Esophagus muscularis mucosa (tissue), 4 donors: Measurements from ENCODE around the gene CXCL13.

ENCODE experiments used
- CTCF ChIP-seq, 3 experiments: fragments of 200-600 bp in 2 of 3; fragments of 450-650 bp in 1 of 3; sonication (generic) in 2 of 3; IDR thresholded peaks; one replicate each; pipeline ENCODE4 v1.5.1; 2017 to 2019; ENCODE audit warnings: antibody characterized with exemption in 3 of 3, mild to moderate bottlenecking in 2 of 3, moderate library complexity in 1 of 3
- EP300 ChIP-seq: sonication (generic); formaldehyde crosslinking; IDR thresholded peaks from one replicate; pipeline ENCODE4 v1.6.1; 2017; ENCODE audit warnings: antibody characterized with exemption
- POLR2AphosphoS5 ChIP-seq, 2 donors: sonication (generic); formaldehyde crosslinking; IDR thresholded peaks; one replicate each; pipeline ENCODE4 v1.6.1; 2017; ENCODE audit warnings: antibody characterized with exemption in 2 of 2

- TF ChIP-seq CTCF (IDR thresholded peaks at IDR 0.05) (no peak), EP300 (no peak), POLR2AphosphoS5 (IDR thresholded peaks at IDR 0.05) (no peak)
Observed at GRCh38 chr4:77619408-77619807, 13.8 kb downstream of the CXCL13 start.
